ENCODE data around the gene CTSD.

DNA sequence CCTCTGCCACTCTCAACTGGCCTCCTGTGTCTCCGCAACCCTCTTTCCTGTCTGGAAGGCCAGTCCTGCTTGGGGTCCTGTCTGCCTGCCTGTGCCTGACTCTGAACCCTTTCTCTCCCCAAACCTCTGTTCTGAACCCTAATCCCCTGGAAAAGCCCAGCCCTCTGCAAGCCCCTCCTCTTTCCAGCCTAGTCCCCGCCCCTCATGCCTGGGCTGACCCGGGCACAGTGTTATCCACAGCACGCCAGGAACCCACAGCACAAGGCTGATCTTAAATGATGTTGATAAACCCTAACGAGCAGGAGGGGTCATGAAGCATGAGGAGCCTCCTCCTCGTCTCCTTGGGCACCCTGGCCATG lies 13.3 kb downstream of the CTSD start, which contains the start of gene IFITM10:
- TF ChIP-seq, protein P1, sequence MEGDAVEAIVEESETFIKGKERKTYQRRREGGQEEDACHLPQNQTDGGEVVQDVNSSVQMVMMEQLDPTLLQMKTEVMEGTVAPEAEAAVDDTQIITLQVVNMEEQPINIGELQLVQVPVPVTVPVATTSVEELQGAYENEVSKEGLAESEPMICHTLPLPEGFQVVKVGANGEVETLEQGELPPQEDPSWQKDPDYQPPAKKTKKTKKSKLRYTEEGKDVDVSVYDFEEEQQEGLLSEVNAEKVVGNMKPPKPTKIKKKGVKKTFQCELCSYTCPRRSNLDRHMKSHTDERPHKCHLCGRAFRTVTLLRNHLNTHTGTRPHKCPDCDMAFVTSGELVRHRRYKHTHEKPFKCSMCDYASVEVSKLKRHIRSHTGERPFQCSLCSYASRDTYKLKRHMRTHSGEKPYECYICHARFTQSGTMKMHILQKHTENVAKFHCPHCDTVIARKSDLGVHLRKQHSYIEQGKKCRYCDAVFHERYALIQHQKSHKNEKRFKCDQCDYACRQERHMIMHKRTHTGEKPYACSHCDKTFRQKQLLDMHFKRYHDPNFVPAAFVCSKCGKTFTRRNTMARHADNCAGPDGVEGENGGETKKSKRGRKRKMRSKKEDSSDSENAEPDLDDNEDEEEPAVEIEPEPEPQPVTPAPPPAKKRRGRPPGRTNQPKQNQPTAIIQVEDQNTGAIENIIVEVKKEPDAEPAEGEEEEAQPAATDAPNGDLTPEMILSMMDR (conservative IDR thresholded peaks at IDR 0.05; ENCODE audit: low read depth in 2 of 2) = no peak
- TF ChIP-seq POLR2AphosphoS5 (IDR thresholded peaks at IDR 0.05; ENCODE audit: low read depth) (no peak), EZH2 (IDR thresholded peaks at IDR 0.05; ENCODE audit: low read depth, unreplicated experiment) (no peak), JUNB (IDR thresholded peaks at IDR 0.05; ENCODE audit: unreplicated experiment) (no peak), ZNF114 (CRISPR knock-in tag; IDR thresholded peaks at IDR 0.05) (no peak), EZH2phosphoT487 (IDR thresholded peaks at IDR 0.05; ENCODE audit: unreplicated experiment) (no peak), CREB1 (CRISPR knock-in tag; IDR thresholded peaks at IDR 0.05; ENCODE audit: low read depth) (no peak), NANOG (IDR thresholded peaks at IDR 0.05; ENCODE audit: borderline replicate concordance) (no peak)
- TF ChIP-seq, protein P2, sequence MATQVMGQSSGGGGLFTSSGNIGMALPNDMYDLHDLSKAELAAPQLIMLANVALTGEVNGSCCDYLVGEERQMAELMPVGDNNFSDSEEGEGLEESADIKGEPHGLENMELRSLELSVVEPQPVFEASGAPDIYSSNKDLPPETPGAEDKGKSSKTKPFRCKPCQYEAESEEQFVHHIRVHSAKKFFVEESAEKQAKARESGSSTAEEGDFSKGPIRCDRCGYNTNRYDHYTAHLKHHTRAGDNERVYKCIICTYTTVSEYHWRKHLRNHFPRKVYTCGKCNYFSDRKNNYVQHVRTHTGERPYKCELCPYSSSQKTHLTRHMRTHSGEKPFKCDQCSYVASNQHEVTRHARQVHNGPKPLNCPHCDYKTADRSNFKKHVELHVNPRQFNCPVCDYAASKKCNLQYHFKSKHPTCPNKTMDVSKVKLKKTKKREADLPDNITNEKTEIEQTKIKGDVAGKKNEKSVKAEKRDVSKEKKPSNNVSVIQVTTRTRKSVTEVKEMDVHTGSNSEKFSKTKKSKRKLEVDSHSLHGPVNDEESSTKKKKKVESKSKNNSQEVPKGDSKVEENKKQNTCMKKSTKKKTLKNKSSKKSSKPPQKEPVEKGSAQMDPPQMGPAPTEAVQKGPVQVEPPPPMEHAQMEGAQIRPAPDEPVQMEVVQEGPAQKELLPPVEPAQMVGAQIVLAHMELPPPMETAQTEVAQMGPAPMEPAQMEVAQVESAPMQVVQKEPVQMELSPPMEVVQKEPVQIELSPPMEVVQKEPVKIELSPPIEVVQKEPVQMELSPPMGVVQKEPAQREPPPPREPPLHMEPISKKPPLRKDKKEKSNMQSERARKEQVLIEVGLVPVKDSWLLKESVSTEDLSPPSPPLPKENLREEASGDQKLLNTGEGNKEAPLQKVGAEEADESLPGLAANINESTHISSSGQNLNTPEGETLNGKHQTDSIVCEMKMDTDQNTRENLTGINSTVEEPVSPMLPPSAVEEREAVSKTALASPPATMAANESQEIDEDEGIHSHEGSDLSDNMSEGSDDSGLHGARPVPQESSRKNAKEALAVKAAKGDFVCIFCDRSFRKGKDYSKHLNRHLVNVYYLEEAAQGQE (IDR thresholded peaks at IDR 0.05; ENCODE audit: unreplicated experiment) = no peak
- TF ChIP-seq, protein P3, sequence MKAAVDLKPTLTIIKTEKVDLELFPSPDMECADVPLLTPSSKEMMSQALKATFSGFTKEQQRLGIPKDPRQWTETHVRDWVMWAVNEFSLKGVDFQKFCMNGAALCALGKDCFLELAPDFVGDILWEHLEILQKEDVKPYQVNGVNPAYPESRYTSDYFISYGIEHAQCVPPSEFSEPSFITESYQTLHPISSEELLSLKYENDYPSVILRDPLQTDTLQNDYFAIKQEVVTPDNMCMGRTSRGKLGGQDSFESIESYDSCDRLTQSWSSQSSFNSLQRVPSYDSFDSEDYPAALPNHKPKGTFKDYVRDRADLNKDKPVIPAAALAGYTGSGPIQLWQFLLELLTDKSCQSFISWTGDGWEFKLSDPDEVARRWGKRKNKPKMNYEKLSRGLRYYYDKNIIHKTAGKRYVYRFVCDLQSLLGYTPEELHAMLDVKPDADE (IDR thresholded peaks at IDR 0.05) = no peak

All from GM23338 (cell line).